Naive thymus-derived CD8-positive, alpha-beta T cell (primary cell): ENCODE results near the gene ARHGAP8. TPM values are rescaled to one million over a fixed set of nuclear protein-coding genes. Genes with fewer than 3 reads are reported as not detected.
"Not testable (repeated sequence)": the region's sequence is repeated elsewhere in the genome, so short reads cannot be mapped to it uniquely, and the experiment has no call there.

Experiments
- ATAC-seq, 2 donors: fragments of 150-1000 bp; cut with Tn5 transposase in 1 of 2; sonication (Bioruptor Pico), chemical (Tn5 transposase) in 1 of 2; 1 replicate in 1 of 2; 2 replicates in 1 of 2; pipeline ENCODE4 v1.10.0; 2021; ENCODE audit warnings: mild to moderate bottlenecking in 2 of 2, moderate library complexity in 2 of 2
- POLR2A ChIA-PET: fragments of 350-600 bp; sonication (Branson Sonifier 250); formaldehyde crosslinking; loops from one replicate; lab custom pipeline; 2021; ENCODE audit warnings: antibody characterized with exemption; lab: Charles Lee
- DNase-seq, 10 donors: peaks; one replicate each; pipeline versions ENCODE4 v3.0.0 to v3.0.0-alpha.2; 2020 to 2022
- H3K27ac Mint-ChIP-seq, 10 donors: one replicate each; pipeline ENCODE4 v1.8.0; 2020 to 2022; ENCODE audit warnings: mild to moderate bottlenecking in 10 of 10, mixed read lengths in 10 of 10, moderate library complexity in 4 of 10, inconsistent platforms in 1 of 10
- H3K27me3 Mint-ChIP-seq, 5 donors: one replicate each; pipeline ENCODE4 v1.8.0; 2021 to 2022; ENCODE audit warnings: mixed read lengths in 5 of 5
- H3K36me3 Mint-ChIP-seq, 3 donors: one replicate each; pipeline ENCODE4 v1.8.0; 2020 to 2022; ENCODE audit warnings: mixed read lengths in 3 of 3, mild to moderate bottlenecking in 2 of 3, inconsistent platforms in 1 of 3
- H3K4me1 Mint-ChIP-seq, 4 donors: one replicate each; pipeline ENCODE4 v1.8.0; 2021 to 2022; ENCODE audit warnings: mixed read lengths in 4 of 4
- H3K4me3 Mint-ChIP-seq, 10 donors: one replicate each; pipeline ENCODE4 v1.8.0; 2020 to 2022; ENCODE audit warnings: mild to moderate bottlenecking in 10 of 10, mixed read lengths in 10 of 10, moderate library complexity in 6 of 10, inconsistent platforms in 1 of 10
- H3K9me3 Mint-ChIP-seq, 9 donors: one replicate each; pipeline ENCODE4 v1.8.0; 2020 to 2022; ENCODE audit warnings: mixed read lengths in 9 of 9, mild to moderate bottlenecking in 3 of 9, inconsistent platforms in 1 of 9, moderate library complexity in 1 of 9
- polyA plus RNA-seq, 3 donors: library from polyadenylated mRNA; unstranded; fragments of 300-500 nt; fragmentation: Illumina TruSeq; gene quantifications; one replicate each; pipeline ENCODE4 v1.2.3, GENCODE V29; 2021
- total RNA-seq, 8 experiments: library from RNA in 2 of 8; stranded (reverse) in 2 of 8; gene quantifications; one replicate each; pipeline ENCODE4 v1.2.3 and lab custom pipeline; 2021 to 2026

The ARHGAP8 gene
- total and polyA plus RNA-seq, 5 experiments from 2014 or later = 0.19 to 4.8 (median 2.5) TPM; not detected in 2

DNA sequence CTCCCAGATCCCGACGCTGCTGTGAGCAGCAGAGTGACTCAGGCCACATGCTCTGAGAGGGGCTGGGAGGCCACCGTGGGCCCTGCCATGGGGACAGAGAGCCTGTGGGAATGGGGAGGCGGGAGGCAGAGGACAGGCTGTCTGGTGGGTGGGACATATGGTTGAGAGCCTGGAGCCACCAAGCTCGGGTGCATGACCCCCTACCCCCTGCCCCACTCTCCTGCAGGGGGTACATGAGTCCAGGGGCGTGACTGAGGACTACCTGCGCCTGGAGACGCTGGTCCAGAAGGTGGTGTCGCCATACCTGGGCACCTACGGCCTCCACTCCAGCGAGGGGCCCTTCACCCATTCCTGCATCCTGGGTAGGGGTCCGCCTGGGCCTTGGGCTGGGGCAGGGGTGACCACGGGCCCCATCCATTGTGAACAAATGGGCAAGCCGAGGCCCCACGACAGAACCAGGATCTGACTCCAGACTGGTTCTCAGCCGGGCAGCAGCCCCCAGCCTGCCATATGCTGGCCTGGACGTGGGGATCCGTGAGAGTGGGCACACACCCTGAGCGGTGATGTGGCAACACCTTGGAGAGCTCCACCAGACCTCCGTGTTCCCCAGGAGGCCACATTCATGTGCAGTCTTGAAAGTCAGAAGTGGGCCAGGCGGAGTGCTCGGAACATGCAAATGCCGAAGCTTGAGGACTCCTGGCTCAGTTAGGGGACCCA, 17.4 kb upstream of the ARHGAP8 start:
- Mint-ChIP-seq H3K36me3 (peaks cover 0 to 3% (median 0%) of the 10 kb centered on the region in 3 donors), H3K9me3 (no peaks in the 10 kb centered on the region), H3K27ac (no peak overlapping the region), H3K4me3 (no peak overlapping the region), H3K4me1 (peaks cover 4 to 14% (median 8%) of the 10 kb centered on the region in 4 donors), H3K27me3 (no peaks in the 10 kb centered on the region)
- no peak for ATAC-seq
- POLR2A ChIA-PET = interaction anchor here (1.5 to 1.6 kb wide), 2 partner anchors 36 to 38 kb away, joined by 3 read pairs; no protein-coding TSS in a partner anchor
- no peak for DNase-seq

DNA sequence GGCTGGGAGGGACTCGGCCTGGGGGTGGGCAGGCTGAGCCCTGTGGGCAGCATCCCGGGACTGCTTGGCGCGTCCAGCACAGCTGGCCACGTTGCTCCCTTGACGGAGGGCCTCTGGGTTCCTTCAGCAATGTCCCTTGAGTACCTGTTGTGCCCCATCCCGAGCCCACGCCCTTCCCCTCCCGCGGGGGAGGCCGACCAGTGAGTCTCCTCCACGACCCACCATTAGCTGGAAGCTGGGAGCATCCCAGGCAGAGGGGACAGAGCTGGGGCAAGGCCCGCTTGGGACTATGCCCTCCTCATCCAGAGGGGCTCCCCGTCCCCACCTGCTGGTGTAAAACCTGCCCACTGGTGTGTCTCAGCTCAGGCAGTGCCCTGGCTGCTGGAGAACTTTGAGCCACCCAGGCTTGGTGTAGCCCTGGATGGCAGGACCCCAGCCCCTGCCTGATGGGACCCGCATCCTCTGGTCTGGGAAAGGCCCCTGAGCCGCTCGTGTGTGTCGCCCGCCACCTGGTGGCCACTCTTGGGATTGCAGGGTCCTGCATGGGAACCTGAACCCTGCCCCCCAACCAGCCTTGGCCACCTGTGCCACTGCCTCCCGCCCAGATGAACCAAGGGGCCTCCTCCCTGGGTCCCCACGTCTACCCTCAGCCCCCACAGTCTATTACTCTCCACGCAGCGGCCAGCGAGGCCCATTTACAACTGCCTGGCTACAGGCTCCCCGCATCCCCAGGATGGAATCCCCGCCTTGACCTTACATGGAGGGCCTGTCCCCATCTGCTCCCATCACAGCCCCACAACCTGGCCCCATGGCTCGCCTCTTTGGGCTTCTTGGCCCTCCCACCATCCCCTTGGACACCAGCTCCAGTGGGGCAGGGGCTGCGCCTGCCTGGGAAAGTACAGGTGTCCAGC, 16.6 kb upstream of the ARHGAP8 start:
- ATAC-seq (peak; percentile 78 to 81), DNase-seq (peak; percentile 65 to 90 (median 81))
- Mint-ChIP-seq H3K27ac (peak overlapping the region in 8 of 10 donors; percentile 26 to 87 (median 74)), H3K4me1 (peaks cover 4 to 9% (median 8%) of the 10 kb centered on the region in 4 donors), H3K36me3 (peaks cover 0 to 2% (median 0%) of the 10 kb centered on the region in 3 donors), H3K27me3 (no peaks in the 10 kb centered on the region), H3K4me3 (no peak overlapping the region), H3K9me3 (no peaks in the 10 kb centered on the region)
- POLR2A ChIA-PET = interaction anchor here (1.6 kb wide), 2 partner anchors 37 to 39 kb away, joined by 3 to 7 read pairs; no protein-coding TSS in a partner anchor

DNA sequence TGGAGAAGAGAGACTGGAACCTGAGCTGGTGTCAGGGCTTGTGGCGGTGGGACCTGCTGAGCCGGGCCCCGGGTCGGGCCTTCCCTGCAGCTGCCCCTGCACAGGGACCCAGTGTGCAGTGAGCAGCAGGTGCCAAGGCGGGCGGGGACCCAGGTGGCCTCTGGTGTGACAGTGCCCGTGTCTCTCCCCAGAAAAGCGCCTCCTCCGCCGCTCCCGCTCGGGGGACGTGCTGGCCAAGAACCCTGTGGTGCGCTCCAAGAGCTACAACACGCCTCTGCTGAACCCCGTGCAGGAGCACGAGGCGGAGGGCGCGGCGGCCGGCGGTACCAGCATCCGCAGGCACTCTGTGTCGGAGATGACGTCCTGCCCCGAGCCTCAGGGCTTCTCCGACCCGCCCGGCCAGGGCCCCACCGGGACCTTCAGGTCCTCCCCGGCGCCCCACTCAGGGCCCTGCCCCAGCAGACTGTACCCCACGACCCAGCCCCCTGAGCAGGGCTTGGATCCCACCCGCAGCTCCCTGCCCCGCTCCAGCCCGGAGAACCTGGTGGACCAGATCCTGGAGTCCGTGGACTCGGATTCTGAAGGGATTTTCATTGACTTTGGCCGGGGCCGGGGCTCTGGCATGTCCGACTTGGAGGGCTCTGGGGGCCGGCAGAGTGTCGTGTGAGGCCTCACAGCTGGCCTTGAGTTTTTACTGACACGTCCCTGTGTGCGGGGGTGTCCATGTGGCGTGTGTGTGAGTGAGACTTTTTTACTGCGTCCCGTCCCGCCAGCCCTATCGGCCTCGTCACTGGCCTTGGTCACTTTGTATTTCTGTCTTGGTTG, 15.6 kb upstream of the ARHGAP8 start:
- peak overlapping the region in 1 of 10 donors; percentile 87 for H3K27ac Mint-ChIP-seq
- H3K4me1 Mint-ChIP-seq = peaks cover 4 to 8% (median 6%) of the 10 kb centered on the region in 4 donors
- ATAC-seq (no peak), DNase-seq (no peak)
- no peaks in the 10 kb centered on the region for H3K36me3 Mint-ChIP-seq
- H3K27me3 Mint-ChIP-seq = no peaks in the 10 kb centered on the region
- POLR2A ChIA-PET = interaction anchor here (0.6 to 1.6 kb wide), 3 partner anchors 38 to 42 kb away, joined by 3 to 7 read pairs (median 5); no protein-coding TSS in a partner anchor
- H3K9me3 Mint-ChIP-seq = no peaks in the 10 kb centered on the region
- H3K4me3 Mint-ChIP-seq = no peak overlapping the region

DNA sequence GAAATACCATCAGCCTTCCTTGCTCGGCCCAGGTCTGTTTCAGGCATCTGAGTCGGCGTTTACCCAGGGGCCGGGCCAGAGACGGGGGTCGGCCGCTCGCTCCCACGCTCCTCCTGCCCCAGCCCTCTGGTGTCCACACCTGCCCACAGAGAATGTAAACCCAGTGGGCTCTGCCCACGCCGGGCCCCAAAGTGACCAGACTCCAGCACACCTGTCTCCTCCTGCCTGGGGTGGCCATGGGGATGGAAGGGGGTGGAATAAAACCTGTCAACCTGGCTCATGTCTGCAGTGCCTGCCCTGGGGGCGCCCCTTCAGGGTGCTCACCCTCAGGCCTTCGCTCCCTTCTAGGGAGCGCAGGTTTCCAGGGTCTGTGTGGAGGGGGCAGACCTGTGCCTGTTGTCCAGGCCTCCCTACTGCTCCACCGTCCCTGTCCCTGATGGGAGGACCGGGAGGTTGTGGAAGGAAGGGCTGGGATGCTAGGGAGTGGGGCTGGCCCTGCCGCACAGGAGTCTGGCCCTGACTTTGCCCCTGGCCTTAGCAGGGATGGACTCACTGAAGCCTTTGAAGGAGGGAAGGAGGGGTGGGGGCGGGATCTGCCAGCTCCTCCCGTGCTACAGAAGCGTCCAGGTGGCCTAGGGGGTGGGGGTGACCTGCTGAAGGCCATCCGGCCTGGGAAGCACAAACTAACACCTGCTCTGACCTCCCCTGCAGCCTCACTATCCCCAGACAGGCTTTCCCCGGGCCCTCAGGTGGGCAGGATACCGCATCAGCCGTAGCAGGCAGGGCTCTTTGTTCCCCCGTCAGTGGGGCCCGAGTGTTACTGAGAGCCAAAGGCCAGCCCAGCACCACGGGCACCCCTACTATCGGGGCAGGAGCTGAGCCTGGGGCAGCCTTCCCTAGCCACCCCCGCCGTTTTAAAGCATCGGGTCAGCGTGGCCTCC, 14.7 kb upstream of the ARHGAP8 start:
- ATAC-seq (no peak), DNase-seq (no peak)
- no peak overlapping the region for H3K4me3 Mint-ChIP-seq
- H3K4me1 Mint-ChIP-seq = peaks cover 4 to 8% (median 5%) of the 10 kb centered on the region in 4 donors
- H3K27me3 Mint-ChIP-seq = no peaks in the 10 kb centered on the region
- H3K27ac Mint-ChIP-seq = no peak overlapping the region
- no peaks in the 10 kb centered on the region for H3K36me3 Mint-ChIP-seq
- POLR2A ChIA-PET = interaction anchor here (0.6 kb wide), 1 partner anchor 41 kb away, joined by 5 read pairs; no protein-coding TSS in a partner anchor
- H3K9me3 Mint-ChIP-seq = no peaks in the 10 kb centered on the region

DNA sequence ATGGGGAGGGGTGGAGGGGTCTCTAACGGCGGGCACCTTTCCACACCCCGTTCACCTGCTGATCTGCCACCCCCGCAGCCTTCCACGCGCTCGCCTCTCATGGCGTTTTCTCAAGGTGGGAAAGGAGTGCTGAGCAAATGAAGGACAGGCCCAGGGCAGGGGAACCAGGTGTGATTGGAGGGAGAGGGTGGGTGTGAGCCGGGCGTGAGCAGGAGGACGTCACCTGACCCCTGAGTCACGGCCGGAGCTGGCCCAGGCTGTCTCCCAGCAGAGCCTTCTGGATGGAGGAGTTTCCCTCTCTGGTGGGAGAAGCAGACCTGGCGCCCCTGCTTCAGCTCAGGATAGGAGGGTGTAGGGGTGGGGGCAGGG, 14.0 kb upstream of the ARHGAP8 start:
- Mint-ChIP-seq H3K36me3 (no peaks in the 10 kb centered on the region), H3K9me3 (no peaks in the 10 kb centered on the region), H3K27ac (no peak overlapping the region), H3K4me1 (peaks cover 4 to 8% (median 5%) of the 10 kb centered on the region in 4 donors), H3K27me3 (no peaks in the 10 kb centered on the region), H3K4me3 (no peak overlapping the region)
- POLR2A ChIA-PET = no interaction called here
- ATAC-seq (no peak), DNase-seq (no peak)

DNA sequence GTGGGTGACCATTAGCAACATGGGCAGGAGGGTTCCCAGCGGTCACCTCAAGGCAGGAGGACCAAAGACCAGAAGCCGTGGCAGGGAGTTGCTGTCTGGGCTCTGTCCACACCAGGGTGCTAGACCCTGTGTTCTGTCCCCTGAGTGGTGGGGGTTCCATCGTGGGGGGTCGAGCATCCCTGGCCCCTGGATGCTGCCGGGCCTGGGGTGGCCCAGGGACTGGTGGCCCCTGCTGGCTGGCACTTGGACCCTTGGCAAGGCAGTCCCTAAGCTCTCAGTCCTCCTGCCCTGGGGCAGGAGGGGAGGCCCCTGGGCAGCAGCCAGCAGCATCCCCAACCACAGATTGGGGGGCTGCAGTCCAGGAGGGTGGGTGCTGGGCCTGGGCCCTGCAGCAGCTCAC, 13.4 kb upstream of the ARHGAP8 start:
- H3K27ac Mint-ChIP-seq = no peak overlapping the region
- no peak overlapping the region for H3K4me3 Mint-ChIP-seq
- no peaks in the 10 kb centered on the region for H3K9me3 Mint-ChIP-seq
- H3K4me1 Mint-ChIP-seq = peaks cover 4 to 8% (median 5%) of the 10 kb centered on the region in 4 donors
- ATAC-seq (no peak), DNase-seq (no peak)
- no peaks in the 10 kb centered on the region for H3K27me3 Mint-ChIP-seq
- POLR2A ChIA-PET = interaction anchor here (1.0 kb wide), 1 partner anchor 22 kb away, joined by 5 read pairs; no protein-coding TSS in a partner anchor
- H3K36me3 Mint-ChIP-seq = no peaks in the 10 kb centered on the region

DNA sequence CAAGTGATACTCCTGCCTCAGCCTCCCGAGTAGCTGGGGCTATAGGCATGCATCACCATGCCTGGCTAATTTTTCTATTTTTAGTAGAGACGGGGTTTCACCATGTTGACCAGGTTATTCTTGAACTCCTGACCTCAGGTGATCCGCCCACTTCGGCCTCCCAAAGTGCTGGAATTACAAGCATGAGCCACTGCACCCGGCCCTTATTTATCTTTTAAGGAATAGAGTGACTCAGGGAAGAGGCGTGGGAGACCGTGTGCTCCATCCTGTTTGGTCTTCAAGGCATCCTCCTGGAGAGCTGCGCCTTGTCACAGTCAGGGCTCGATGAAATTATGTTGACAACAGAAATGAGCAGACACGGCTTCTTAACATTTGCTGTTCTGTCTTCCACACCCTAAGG, 12.7 kb upstream of the ARHGAP8 start:
- not testable (repeated sequence) for DNase-seq, ATAC-seq, H3K27ac Mint-ChIP-seq, H3K9me3 Mint-ChIP-seq, H3K4me1 Mint-ChIP-seq, H3K27me3 Mint-ChIP-seq, H3K4me3 Mint-ChIP-seq, H3K36me3 Mint-ChIP-seq
- POLR2A ChIA-PET = interaction anchor here (1.0 kb wide), 1 partner anchor 22 kb away, joined by 5 read pairs; no protein-coding TSS in a partner anchor

DNA sequence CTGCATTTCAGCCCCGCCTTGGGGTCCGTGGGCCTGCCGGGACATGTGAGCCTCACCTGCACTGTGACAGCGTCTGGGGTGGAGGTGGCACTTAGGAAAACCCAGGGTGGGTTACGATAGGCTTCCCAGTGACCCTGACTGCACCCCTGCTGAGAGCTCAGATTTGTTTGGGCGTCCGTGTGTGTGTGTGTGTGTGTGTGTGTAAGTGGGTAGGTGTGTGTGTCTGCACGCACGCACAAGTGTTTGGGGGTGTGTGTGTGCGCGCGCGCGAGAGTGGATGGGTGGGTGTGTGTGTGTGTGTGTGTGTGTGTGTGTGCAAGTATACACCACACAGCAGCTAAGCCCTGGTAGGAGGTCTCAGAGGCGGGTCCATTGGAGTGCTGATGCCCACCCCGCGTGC, 12.1 kb upstream of the ARHGAP8 start:
- POLR2A ChIA-PET = interaction anchor here (0.7 kb wide), 1 partner anchor 51 kb away, joined by 6 read pairs; no protein-coding TSS in a partner anchor
- ATAC-seq = no peak
- Mint-ChIP-seq H3K27ac (peak overlapping the region in 1 of 10 donors; percentile 71), H3K27me3 (no peaks in the 10 kb centered on the region), H3K9me3 (no peaks in the 10 kb centered on the region), H3K4me1 (peaks cover 4 to 8% (median 7%) of the 10 kb centered on the region in 4 donors), H3K4me3 (no peak overlapping the region), H3K36me3 (no peaks in the 10 kb centered on the region)
- DNase-seq = no peak

DNA sequence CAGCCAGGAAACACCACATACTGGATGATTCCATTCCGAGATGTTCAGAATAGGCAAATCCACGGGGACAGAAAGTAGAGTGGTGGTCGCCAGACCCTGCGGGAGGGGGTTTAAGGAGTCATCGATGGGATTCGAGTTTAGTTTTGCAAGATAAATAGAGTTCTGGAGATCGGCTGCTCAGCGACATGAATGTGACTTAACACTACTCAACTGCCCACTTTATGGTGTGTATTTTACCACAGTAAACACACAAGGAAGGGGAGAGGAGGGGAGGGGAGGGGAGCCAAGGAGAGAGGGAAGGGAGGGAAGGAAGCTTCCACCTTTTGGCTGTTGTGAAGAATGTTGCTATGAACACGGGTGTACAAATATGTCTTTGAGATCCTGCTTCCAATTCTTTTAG, 10.4 kb upstream of the ARHGAP8 start:
- Mint-ChIP-seq H3K4me1 (peaks cover 0 to 4% (median under 1%) of the 10 kb centered on the region in 4 donors), H3K36me3 (no peaks in the 10 kb centered on the region), H3K4me3 (no peak overlapping the region), H3K9me3 (no peaks in the 10 kb centered on the region), H3K27me3 (peaks cover 0 to 1% (median 0%) of the 10 kb centered on the region in 5 donors), H3K27ac (no peak overlapping the region)
- DNase-seq (no peak), ATAC-seq (no peak)
- POLR2A ChIA-PET = interaction anchor here (0.6 kb wide), 1 partner anchor 1552 kb away, joined by 3 read pairs; no protein-coding TSS in a partner anchor

DNA sequence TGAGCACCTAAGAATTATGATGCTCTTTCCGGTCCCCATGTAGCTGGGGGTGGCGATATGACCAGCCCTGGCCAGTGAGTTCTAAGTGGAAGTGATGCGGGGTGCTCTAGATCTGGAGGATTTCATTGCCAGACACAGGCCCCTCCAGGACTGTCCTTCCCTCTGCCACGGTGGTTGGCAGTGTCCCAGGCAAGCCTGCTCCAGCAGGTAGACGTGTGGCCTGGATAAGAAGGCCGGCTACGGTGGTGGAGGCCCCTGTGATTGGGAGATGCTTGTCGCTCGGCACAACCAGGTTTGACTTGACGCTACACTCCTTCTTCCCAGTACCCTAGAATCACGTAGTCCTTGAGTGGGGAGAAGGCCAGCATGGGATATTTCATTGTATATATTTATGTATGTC, 9.1 kb upstream of the ARHGAP8 start:
- Mint-ChIP-seq H3K4me1 (peaks cover 0 to 7% (median under 1%) of the 10 kb centered on the region in 4 donors), H3K36me3 (no peaks in the 10 kb centered on the region), H3K9me3 (no peaks in the 10 kb centered on the region), H3K27ac (no peak overlapping the region), H3K4me3 (no peak overlapping the region), H3K27me3 (peaks cover 0 to 4% (median 0%) of the 10 kb centered on the region in 5 donors)
- ATAC-seq (no peak), DNase-seq (no peak)
- POLR2A ChIA-PET = no interaction called here

DNA sequence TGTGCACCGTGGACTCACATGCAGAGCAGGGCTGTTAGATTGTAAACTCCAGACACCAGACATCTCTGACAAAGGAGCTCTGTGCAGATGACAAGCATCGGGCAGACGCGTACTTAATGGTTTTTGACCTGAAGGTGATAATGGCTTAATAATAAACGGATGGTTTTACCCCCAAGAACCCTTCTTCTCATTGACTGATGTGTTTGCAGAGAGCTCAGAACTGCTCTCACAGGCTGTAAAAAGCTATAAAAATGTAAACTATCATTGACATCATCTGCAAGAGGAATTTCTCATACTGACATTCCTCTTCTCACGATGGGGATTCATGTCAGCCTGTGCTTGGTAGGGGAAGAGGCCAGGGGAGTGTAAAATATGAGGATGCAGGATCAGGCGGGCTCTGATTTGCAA, 8.6 kb upstream of the ARHGAP8 start:
- peaks cover 0 to 7% (median under 1%) of the 10 kb centered on the region in 4 donors for H3K4me1 Mint-ChIP-seq
- DNase-seq (no peak), ATAC-seq (no peak)
- no peaks in the 10 kb centered on the region for H3K9me3 Mint-ChIP-seq
- POLR2A ChIA-PET = no interaction called here
- no peaks in the 10 kb centered on the region for H3K36me3 Mint-ChIP-seq
- H3K4me3 Mint-ChIP-seq = no peak overlapping the region
- H3K27ac Mint-ChIP-seq = no peak overlapping the region
- H3K27me3 Mint-ChIP-seq = peaks cover 0 to 7% (median 0%) of the 10 kb centered on the region in 5 donors
